Sigmoid colon (tissue), 4 donors: ENCODE data around the gene ZNF578.

Experiments used
- CTCF ChIP-seq, 4 experiments: fragments of 450-650 bp in 3 of 4; fragments of 200-600 bp in 1 of 4; IDR thresholded peaks; one replicate each; pipeline ENCODE4 v1.5.1; 2016 to 2019; ENCODE audit warnings: antibody characterized with exemption in 4 of 4, mild to moderate bottlenecking in 3 of 4, moderate library complexity in 2 of 4
- EP300 ChIP-seq, 4 donors: sonication (generic); formaldehyde crosslinking; IDR thresholded peaks; one replicate each; pipeline ENCODE4 v1.6.1; 2017; ENCODE audit warnings: antibody characterized with exemption in 4 of 4
- POLR2A ChIP-seq, 2 donors: fragments of 450-650 bp; IDR thresholded peaks; one replicate each; pipeline ENCODE4 v1.6.1; 2016; ENCODE audit warnings: antibody characterized with exemption in 2 of 2, mild to moderate bottlenecking in 2 of 2, moderate library complexity in 2 of 2
- POLR2AphosphoS5 ChIP-seq, 4 donors: sonication (generic); formaldehyde crosslinking; IDR thresholded peaks; one replicate each; pipeline ENCODE4 v1.6.1; 2017; ENCODE audit warnings: antibody characterized with exemption in 4 of 4

- no peak for TF ChIP-seq CTCF (IDR thresholded peaks at IDR 0.05)
- TF ChIP-seq POLR2AphosphoS5 (IDR thresholded peaks at IDR 0.05): peak in 2 of 4 donors; percentile 21 to 43
- no peak for TF ChIP-seq POLR2A (IDR thresholded peaks at IDR 0.05)
- no peak for TF ChIP-seq EP300 (IDR thresholded peaks at IDR 0.05)
Measured at GRCh38 chr19:52453324-52454094, at the start of gene ZNF578.
